ENCODE results near the gene NRF1.

NRF1 gene

GRCh38 chr7:129774359-129774758 is 162.8 kb downstream of the NRF1 start:
- Histone ChIP-seq H3K9ac (ENCODE audit: low read length) (no peak overlapping the region), H3K27me3 (replicated peaks; ENCODE audit: control insufficient read depth, insufficient read depth, low read length) (peaks cover 68% of the 10 kb centered on the region), H3K36me3 (ENCODE audit: control insufficient read depth, insufficient read depth, low read length, severe bottlenecking) (no peaks in the 10 kb centered on the region), H3K4me1 (ENCODE audit: control insufficient read depth, insufficient read depth, low read length) (no peaks in the 10 kb centered on the region), H3K4me3 (ENCODE audit: low read length) (no peak overlapping the region), H3K9me3 (ENCODE audit: control insufficient read depth, low read length) (no peaks in the 10 kb centered on the region)
- DNase-seq (ENCODE audit: low read depth) = no peak

DNA sequence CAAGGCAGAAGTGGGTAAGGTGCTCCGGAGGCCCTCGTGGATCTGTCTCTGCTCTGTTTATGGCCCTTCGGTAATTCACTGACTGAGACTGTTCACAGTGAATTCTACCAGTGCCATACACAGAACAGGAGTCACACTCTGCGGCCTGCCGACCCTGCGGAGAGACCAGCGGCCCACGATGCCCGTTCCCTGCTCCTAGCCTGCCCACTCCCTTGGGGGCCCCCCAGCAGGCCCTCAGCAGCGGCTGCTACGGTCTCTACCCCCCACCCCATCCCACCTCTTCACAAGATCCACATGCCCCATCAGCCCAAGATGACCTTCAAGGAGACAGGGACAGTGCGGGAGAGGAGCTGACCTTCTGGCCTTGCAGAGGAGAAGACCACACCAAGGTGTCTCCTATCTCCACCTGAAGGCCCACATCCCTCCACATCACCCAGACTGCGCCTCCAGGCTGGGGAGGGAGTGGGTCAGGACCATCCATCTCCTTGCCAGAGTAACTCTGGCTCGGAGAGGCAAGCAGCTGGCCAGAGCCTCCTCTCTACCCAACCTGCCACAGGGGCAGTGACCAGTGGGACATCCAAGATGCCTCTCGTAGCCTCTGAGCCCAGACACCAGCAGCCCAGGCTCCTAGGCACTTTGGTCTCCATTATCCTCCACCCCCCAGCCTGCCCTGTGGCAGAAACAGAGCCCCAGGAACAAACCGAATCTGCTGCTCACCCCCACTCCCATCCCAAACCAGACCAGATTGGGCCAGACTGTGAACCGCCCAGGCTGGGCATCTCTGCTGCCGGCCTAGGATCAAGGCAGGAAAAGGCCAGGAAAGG is 163.6 kb downstream of the NRF1 start:
- H3K9ac ChIP-seq (ENCODE audit: low read length) = no peak overlapping the region
- peaks cover 62% of the 10 kb centered on the region for H3K27me3 ChIP-seq (replicated peaks; ENCODE audit: control insufficient read depth, insufficient read depth, low read length)
- DNase-seq (ENCODE audit: low read depth) = no peak
- no peaks in the 10 kb centered on the region for H3K9me3 ChIP-seq (ENCODE audit: control insufficient read depth, low read length)
- no peaks in the 10 kb centered on the region for H3K4me1 ChIP-seq (ENCODE audit: control insufficient read depth, insufficient read depth, low read length)
- no peak overlapping the region for H3K4me3 ChIP-seq (ENCODE audit: low read length)
- no peaks in the 10 kb centered on the region for H3K36me3 ChIP-seq (ENCODE audit: control insufficient read depth, insufficient read depth, low read length, severe bottlenecking)

DNA sequence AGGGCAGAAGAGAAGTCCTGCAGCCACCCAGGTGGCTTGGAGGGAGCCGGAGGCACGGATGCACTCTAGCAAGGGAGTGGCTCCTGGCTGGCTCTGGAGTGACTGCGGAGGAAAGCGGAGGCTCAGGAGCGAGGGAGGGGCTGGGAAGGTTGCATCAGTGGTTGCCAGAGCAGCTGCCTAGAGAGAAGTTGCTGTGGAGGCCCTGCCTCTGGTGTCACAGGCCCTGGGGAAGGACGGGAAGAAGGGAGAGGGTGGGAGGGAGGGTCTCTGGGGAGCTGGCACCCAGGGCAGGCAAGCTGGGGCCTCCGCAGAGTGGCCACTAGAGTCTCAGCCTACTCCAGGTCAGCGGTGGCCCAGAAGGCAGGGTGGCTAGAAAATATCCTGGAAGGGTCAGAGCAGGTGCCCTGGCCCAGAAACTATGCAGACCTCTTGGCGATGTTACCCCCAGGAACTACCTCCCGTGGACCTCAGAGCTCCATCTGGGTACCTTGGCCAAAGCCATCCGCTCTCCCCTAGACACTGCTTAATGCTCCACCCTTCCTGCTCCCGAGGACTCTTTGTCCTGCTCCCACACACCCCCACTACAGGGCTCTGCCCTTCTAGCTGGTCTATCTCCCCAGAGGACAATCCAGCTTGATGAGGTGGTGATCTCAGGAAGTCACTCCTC is 164.3 kb downstream of the NRF1 start:
- no peak for DNase-seq (ENCODE audit: low read depth)
- H3K36me3 ChIP-seq (ENCODE audit: control insufficient read depth, insufficient read depth, low read length, severe bottlenecking) = no peaks in the 10 kb centered on the region

DNA sequence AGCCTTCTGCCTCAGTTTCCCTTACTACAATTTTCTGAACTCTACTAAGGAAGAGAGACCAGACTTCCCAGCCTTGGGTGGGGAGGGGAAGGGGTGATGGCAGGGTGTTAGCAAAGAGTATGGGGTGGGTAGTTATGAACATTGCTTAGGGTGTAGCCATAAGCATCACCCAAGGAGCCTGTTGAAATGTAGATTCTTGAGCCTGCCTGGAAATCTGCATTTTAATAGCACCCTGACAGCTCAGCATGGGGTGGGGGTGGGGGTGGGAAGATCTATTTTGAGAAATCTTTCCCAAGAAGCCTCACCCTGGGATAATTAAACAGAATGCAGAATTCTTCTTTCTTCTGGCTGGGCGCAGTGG is 164.8 kb downstream of the NRF1 start:
- no peak overlapping the region for H3K4me3 ChIP-seq (ENCODE audit: low read length)
- no peak overlapping the region for H3K9ac ChIP-seq (ENCODE audit: low read length)
- H3K9me3 ChIP-seq (ENCODE audit: control insufficient read depth, low read length) = no peaks in the 10 kb centered on the region
- DNase-seq (ENCODE audit: low read depth) = no peak
- no peaks in the 10 kb centered on the region for H3K4me1 ChIP-seq (ENCODE audit: control insufficient read depth, insufficient read depth, low read length)
- H3K27me3 ChIP-seq (replicated peaks; ENCODE audit: control insufficient read depth, insufficient read depth, low read length) = peaks cover 57% of the 10 kb centered on the region
- no peaks in the 10 kb centered on the region for H3K36me3 ChIP-seq (ENCODE audit: control insufficient read depth, insufficient read depth, low read length, severe bottlenecking)

More for the DNA sequence above, 164.3 kb downstream of the NRF1 start:
- H3K27me3 ChIP-seq (replicated peaks; ENCODE audit: control insufficient read depth, insufficient read depth, low read length) = peaks cover 56% of the 10 kb centered on the region
- no peaks in the 10 kb centered on the region for H3K4me1 ChIP-seq (ENCODE audit: control insufficient read depth, insufficient read depth, low read length)
- H3K9me3 ChIP-seq (ENCODE audit: control insufficient read depth, low read length) = no peaks in the 10 kb centered on the region
- H3K9ac ChIP-seq (ENCODE audit: low read length) = no peak overlapping the region
- H3K4me3 ChIP-seq (ENCODE audit: low read length) = no peak overlapping the region

- Histone ChIP-seq H3K9me3 (ENCODE audit: control insufficient read depth, low read length) (no peaks in the 10 kb centered on the region), H3K9ac (ENCODE audit: low read length) (no peak overlapping the region), H3K27me3 (replicated peaks; ENCODE audit: control insufficient read depth, insufficient read depth, low read length) (peaks cover 62% of the 10 kb centered on the region), H3K4me3 (ENCODE audit: low read length) (no peak overlapping the region), H3K4me1 (ENCODE audit: control insufficient read depth, insufficient read depth, low read length) (no peaks in the 10 kb centered on the region), H3K36me3 (ENCODE audit: control insufficient read depth, insufficient read depth, low read length, severe bottlenecking) (no peaks in the 10 kb centered on the region)
- DNase-seq (ENCODE audit: low read depth) = no peak
Measured at GRCh38 chr7:129777195-129777844, 165.8 kb downstream of the NRF1 start.

DNA sequence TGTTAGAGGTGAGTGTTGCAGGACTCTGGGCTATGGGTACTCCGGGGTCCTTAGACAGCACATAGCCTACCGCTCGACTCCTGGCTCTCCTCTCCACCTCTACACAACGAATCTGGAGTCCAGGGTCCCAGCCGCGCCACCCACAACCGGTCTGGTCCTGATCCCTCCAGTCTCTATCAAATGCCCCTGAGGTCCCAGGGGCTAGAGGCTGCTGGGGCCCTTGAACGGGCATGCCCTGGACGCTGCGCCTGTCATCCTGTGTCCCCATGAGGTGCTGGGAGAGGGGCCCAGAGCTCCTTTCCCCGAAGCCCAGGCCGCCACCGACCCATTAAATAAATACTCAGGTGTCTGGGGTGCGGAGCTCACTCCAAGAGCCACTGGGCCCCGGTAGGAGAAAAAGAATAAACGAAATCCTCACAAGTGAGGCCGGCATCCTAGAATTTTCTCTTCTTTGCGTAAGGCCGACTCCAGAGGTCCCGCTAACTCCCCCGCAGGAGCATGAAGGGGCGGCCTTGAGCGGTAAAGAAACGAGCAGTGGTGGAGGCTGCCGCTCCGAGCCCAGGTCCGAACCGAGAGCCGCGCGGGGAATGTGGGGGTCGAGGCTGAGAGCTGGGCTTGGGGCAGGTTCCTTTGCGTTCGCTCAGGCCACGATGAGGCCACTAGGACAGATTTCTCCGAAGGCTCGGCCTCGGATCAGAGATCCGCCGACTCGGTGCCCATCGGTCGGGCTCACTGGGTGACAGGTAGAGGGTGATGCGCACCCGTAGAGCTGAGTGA is 166.7 kb downstream of the NRF1 start:
- Histone ChIP-seq H3K9me3 (ENCODE audit: control insufficient read depth, low read length) (no peaks in the 10 kb centered on the region), H3K36me3 (ENCODE audit: control insufficient read depth, insufficient read depth, low read length, severe bottlenecking) (no peaks in the 10 kb centered on the region), H3K4me1 (ENCODE audit: control insufficient read depth, insufficient read depth, low read length) (no peaks in the 10 kb centered on the region), H3K9ac (ENCODE audit: low read length) (no peak overlapping the region), H3K4me3 (ENCODE audit: low read length) (no peak overlapping the region), H3K27me3 (replicated peaks; ENCODE audit: control insufficient read depth, insufficient read depth, low read length) (peaks cover 66% of the 10 kb centered on the region)
- no peak for DNase-seq (ENCODE audit: low read depth)

DNA sequence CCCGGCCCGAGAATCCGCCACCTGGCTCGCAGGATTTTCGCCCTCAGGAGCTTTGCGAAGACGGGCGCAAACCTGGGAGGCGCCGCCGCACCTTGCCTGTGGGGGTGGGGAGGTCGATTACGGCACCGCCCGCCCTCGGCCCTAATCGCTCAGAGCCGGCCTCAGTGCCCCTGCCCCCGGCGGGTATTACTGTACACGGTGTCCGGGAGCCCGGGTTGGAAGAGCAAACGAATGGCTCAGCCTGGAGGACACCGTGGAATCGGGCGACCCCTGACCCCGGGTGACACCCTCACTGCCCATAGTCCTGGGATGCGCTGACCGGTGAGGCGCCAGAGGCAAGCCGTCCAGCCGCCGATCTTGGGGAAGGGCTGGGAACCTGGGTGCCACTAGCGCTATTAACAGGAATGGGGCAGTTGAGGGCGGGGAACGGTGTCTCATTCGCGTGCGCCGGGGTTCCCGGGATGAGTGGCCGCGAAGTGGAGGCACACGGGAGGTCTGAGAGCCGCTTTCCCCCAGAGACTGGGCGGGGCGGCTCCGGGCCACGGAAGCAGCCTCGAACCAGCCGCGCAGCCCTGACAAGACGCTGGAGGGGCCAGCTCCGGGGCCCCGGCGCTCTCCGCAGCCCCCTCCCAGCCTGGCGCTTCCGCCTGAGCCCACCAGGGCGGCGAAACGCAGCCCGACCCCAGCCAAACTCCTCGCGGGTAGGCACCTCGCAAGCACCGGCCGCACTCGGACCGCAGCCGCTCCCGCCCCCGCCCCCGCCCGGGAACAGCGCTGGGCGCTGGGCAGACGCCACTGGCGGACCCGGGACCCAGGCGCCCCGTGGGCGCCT is 167.5 kb downstream of the NRF1 start:
- no peak overlapping the region for H3K9ac ChIP-seq (ENCODE audit: low read length)
- peaks cover 72% of the 10 kb centered on the region for H3K27me3 ChIP-seq (replicated peaks; ENCODE audit: control insufficient read depth, insufficient read depth, low read length)
- H3K9me3 ChIP-seq (ENCODE audit: control insufficient read depth, low read length) = no peaks in the 10 kb centered on the region
- DNase-seq (ENCODE audit: low read depth) = peak; percentile 25
- no peak overlapping the region for H3K4me3 ChIP-seq (ENCODE audit: low read length)
- H3K36me3 ChIP-seq (ENCODE audit: control insufficient read depth, insufficient read depth, low read length, severe bottlenecking) = no peaks in the 10 kb centered on the region
- H3K4me1 ChIP-seq (ENCODE audit: control insufficient read depth, insufficient read depth, low read length) = no peaks in the 10 kb centered on the region

- no peaks in the 10 kb centered on the region for H3K36me3 ChIP-seq (ENCODE audit: control insufficient read depth, insufficient read depth, low read length, severe bottlenecking)
- DNase-seq (ENCODE audit: low read depth) = peak; percentile 38
- H3K9me3 ChIP-seq (ENCODE audit: control insufficient read depth, low read length) = peaks cover 2% of the 10 kb centered on the region
- H3K4me3 ChIP-seq (ENCODE audit: low read length) = no peak overlapping the region
- no peaks in the 10 kb centered on the region for H3K4me1 ChIP-seq (ENCODE audit: control insufficient read depth, insufficient read depth, low read length)
- H3K27me3 ChIP-seq (replicated peaks; ENCODE audit: control insufficient read depth, insufficient read depth, low read length) = peaks cover 75% of the 10 kb centered on the region
- H3K9ac ChIP-seq (ENCODE audit: low read length) = no peak overlapping the region
Measured at GRCh38 chr7:129779602-129780256, 168.2 kb downstream of the NRF1 start.

DNA sequence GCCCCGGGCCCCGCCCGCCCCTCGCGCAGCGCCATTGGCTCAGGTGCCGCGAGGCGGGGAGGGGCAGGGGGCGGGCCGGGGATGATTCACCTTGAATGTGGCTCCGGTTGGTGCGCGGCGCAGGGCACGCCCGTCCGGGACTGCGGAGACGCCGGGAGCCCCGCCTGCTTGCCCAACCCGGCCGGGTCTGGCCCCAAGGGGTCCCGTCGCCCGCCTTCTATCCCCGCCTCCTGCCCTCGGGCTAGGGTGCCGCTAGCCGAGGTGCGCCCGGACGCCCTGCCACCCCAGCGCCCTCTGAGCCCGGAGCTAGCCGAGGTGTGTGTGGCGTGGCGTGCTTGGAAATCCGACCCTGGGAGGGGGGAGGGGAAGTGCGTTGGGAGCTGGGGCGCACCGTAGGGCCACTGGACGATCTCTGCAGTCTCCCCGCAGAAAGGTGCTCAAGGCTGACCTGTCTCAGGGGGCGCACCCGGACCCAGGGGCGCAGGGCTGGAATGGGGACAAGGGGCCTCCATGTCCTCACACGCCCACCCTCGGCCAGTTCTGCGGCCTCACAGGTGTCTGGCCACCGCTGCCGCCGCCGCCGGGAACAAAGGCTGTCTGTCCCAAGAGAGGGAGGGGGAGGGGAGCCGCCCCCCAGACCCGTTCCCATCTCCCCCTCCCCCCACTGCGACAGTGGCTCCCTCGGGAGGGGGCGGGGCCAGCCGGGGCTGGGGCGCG is 168.9 kb downstream of the NRF1 start:
- H3K9ac ChIP-seq (ENCODE audit: low read length) = no peak overlapping the region
- H3K27me3 ChIP-seq (replicated peaks; ENCODE audit: control insufficient read depth, insufficient read depth, low read length) = peaks cover 75% of the 10 kb centered on the region
- peaks cover 2% of the 10 kb centered on the region for H3K4me1 ChIP-seq (ENCODE audit: control insufficient read depth, insufficient read depth, low read length)
- no peaks in the 10 kb centered on the region for H3K36me3 ChIP-seq (ENCODE audit: control insufficient read depth, insufficient read depth, low read length, severe bottlenecking)
- H3K9me3 ChIP-seq (ENCODE audit: control insufficient read depth, low read length) = peaks cover 4% of the 10 kb centered on the region
- no peak for DNase-seq (ENCODE audit: low read depth)
- H3K4me3 ChIP-seq (ENCODE audit: low read length) = no peak overlapping the region

Measured in adipocyte (in vitro differentiated cells).